Measurements from ENCODE around the gene PTAR1.

PTAR1 gene

DNA sequence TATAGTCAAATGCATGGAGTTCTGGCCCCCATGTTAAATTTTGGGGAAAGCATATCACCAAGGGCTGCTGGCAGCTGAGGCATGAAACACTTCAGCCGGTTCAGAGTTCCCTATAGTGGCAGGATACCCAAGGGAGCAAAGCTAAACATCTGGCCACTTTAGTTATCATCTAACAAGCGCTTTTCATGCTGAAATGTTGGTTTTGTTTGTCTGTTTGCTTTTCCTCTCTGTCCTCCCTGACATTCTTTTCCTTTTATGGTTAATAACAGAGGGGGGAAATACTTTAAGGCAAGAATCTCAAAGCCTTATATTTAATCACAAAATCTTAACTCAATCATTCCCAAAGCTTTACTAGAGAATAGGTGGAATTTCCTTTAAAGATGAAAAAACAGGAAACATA is 99.5 kb downstream of the PTAR1 start:
- Histone ChIP-seq H3K9ac (ENCODE audit: low read depth in 1 of 2, low read length in 2 of 2) (no peak overlapping the region), H3K4me1 (ENCODE audit: control insufficient read depth in 1 of 2, insufficient read depth in 2 of 2, low read length in 2 of 2) (no peaks in the 10 kb centered on the region), H3K4me3 (ENCODE audit: low read depth in 1 of 2, low read length in 2 of 2) (no peak overlapping the region), H3K36me3 (ENCODE audit: control insufficient read depth in 1 of 2, insufficient read depth in 2 of 2, low read length in 2 of 2) (no peaks in the 10 kb centered on the region), H3K9me3 (ENCODE audit: control insufficient read depth in 1 of 2, low read length in 2 of 2) (no peaks in the 10 kb centered on the region), H3K27ac (ENCODE audit: low read depth, low read length) (no peak overlapping the region), H3K27me3 (ENCODE audit: control insufficient read depth in 1 of 2, insufficient read depth in 2 of 2, low read length in 2 of 2) (no peaks in the 10 kb centered on the region)
